Natural killer cell (primary cell): ENCODE results near the gene UST. TPM values are rescaled to one million over a fixed set of nuclear protein-coding genes. Genes with fewer than 3 reads are reported as not detected.

Source experiments
- ATAC-seq, 3 donors: fragments of 150-1000 bp in 2 of 3; fragments of 200-7000 bp in 1 of 3; cut with Tn5 transposase; 1 replicate in 1 of 3; 2 replicates in 2 of 3; pipeline ENCODE4 v1.10.0; 2021; ENCODE audit warnings: mild to moderate bottlenecking in 2 of 3, moderate library complexity in 2 of 3
- DNase-seq, 2 donors: peaks; one replicate each; pipeline versions ENCODE4 v3.0.0 to v3.0.0-alpha.2; 2013 to 2021; ENCODE audit warnings: mixed read lengths in 1 of 2
- H3K27ac ChIP-seq: one replicate; pipeline ENCODE4 v1.5.1; 2013; ENCODE audit warnings: mild to moderate bottlenecking, low read length
- H3K27me3 ChIP-seq: one replicate; pipeline ENCODE4 v1.6.1; 2013; ENCODE audit warnings: low read length; ENCODE audit not compliant: control insufficient read depth, insufficient read depth
- H3K36me3 ChIP-seq: one replicate; pipeline ENCODE4 v1.6.1; 2013; ENCODE audit warnings: low read length; ENCODE audit not compliant: control insufficient read depth, insufficient read depth
- H3K4me1 ChIP-seq: one replicate; pipeline ENCODE4 v1.6.1; 2013; ENCODE audit warnings: low read length; ENCODE audit not compliant: control insufficient read depth, insufficient read depth
- H3K4me3 ChIP-seq: one replicate; pipeline ENCODE4 v1.5.1; 2013; ENCODE audit warnings: low read length
- H3K9me3 ChIP-seq: one replicate; pipeline ENCODE4 v1.6.1; 2013; ENCODE audit warnings: low read length; ENCODE audit not compliant: control insufficient read depth, insufficient read depth
- H3K27ac Mint-ChIP-seq, 2 donors: one replicate each; pipeline ENCODE4 v1.8.0; 2022; ENCODE audit warnings: mild to moderate bottlenecking in 2 of 2, mixed read lengths in 2 of 2, moderate library complexity in 1 of 2
- H3K27me3 Mint-ChIP-seq, 2 donors: one replicate each; pipeline ENCODE4 v1.8.0; 2022; ENCODE audit warnings: low read depth in 2 of 2, mixed read lengths in 2 of 2
- H3K36me3 Mint-ChIP-seq: one replicate; pipeline ENCODE4 v1.8.0; 2022; ENCODE audit warnings: mixed read lengths
- H3K4me1 Mint-ChIP-seq, 2 donors: one replicate each; pipeline ENCODE4 v1.8.0; 2022; ENCODE audit warnings: mixed read lengths in 2 of 2
- H3K4me3 Mint-ChIP-seq: one replicate; pipeline ENCODE4 v1.8.0; 2022; ENCODE audit warnings: mild to moderate bottlenecking, moderate library complexity, mixed read lengths
- H3K9me3 Mint-ChIP-seq, 2 donors: one replicate each; pipeline ENCODE4 v1.8.0; 2022; ENCODE audit warnings: mixed read lengths in 2 of 2
- WGBS: methylation state at CpG from one replicate; pipeline ENCODE4 v1.1.7; 2013; ENCODE audit warnings: missing lambda C conversion rate; ENCODE audit not compliant: insufficient coverage; 5-methylcytosine and 5-hydroxymethylcytosine counted together
- intact Hi-C: fragments of 100-400 bp; cut with micrococcal nuclease; formaldehyde crosslinking; loops from one replicate; pipeline ENCODE4 v1.14.2; 2022
- total RNA-seq, 4 donors: library from RNA; stranded (reverse); fragments of 120-200 nt in 1 of 4; gene quantifications; one replicate each; pipeline versions ENCODE4 v1.2.3 to v1.2.4, GENCODE V29; 2013 to 2022
- TF ChIP-seq, protein P1 (sequence below): fragments of 200-600 bp; IDR thresholded peaks from one replicate; pipeline ENCODE4 v1.8.0; 2022; ENCODE audit warnings: antibody characterized with exemption

Gene UST
- total RNA-seq, 3 donors from 2014 or later (not counting 1 experiment from before 2014, with no cell fraction given), result 6.3 to 11.9 (median 10.6) TPM

DNA sequence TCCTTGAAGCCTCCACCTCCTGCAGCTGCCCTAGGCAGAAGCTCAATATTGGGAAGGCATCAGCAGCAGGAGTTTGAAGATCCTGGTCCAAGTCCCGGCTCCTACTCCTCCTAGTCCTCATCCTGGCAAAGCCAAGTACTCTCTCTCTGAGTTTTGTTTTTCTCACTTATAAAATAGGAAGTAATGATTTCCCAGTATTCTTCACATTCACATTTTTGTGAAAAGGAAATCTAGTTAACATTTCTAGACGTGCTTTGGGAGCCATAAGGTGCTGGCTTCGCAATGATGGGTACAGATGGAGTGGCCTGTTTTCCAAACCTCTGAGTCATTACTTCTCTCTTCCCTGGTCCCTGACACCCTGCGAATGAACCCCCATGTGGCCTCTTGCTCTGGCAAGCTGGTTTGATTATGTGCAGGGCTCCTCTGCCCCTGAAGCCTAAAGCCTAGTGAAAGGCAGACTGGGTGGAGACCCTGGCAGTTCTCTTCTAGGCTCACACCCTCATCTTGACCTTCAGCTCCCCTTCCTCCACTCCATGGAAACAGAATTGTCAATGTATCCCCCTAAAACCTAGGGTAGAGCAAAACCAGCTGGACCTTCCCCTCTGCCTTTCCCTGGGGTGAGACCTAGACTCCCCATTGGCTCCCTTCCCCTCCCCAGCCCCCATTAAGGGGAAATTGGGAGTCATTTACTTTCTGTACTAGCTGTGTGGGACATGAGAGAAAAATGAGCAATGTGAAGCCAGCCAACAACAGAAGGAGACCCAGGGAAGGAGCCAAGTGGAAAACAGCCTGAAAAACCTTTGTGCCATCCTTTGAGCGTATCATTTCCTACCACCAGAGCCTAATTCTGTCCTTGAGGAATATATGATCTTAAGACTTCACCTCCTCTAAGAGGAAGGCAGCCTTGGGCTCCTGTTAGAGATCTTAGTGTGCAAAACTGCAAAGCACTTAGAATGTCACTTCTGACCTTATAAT lies 158.4 kb downstream of the UST start:
- Histone ChIP-seq H3K4me1 (no peaks in the 10 kb centered on the region), H3K27ac (no peak overlapping the region), H3K9me3 (no peaks in the 10 kb centered on the region), H3K36me3 (no peaks in the 10 kb centered on the region), H3K4me3 (no peak overlapping the region), H3K27me3 (no peaks in the 10 kb centered on the region)
- ATAC-seq (no peak), DNase-seq (no peak)
- Mint-ChIP-seq H3K36me3 (peaks cover 8% of the 10 kb centered on the region), H3K9me3 (peaks cover 0 to 2% of the 10 kb centered on the region in 2 donors), H3K27ac (no peak overlapping the region), H3K4me1 (peaks cover 9 to 25% of the 10 kb centered on the region in 2 donors), H3K27me3 (no peaks in the 10 kb centered on the region), H3K4me3 (no peak overlapping the region)
- intact Hi-C loops, result no loop called here
- 94% methylated on average over 4 of the region's 5 CpGs for WGBS
- TF ChIP-seq, protein P1, sequence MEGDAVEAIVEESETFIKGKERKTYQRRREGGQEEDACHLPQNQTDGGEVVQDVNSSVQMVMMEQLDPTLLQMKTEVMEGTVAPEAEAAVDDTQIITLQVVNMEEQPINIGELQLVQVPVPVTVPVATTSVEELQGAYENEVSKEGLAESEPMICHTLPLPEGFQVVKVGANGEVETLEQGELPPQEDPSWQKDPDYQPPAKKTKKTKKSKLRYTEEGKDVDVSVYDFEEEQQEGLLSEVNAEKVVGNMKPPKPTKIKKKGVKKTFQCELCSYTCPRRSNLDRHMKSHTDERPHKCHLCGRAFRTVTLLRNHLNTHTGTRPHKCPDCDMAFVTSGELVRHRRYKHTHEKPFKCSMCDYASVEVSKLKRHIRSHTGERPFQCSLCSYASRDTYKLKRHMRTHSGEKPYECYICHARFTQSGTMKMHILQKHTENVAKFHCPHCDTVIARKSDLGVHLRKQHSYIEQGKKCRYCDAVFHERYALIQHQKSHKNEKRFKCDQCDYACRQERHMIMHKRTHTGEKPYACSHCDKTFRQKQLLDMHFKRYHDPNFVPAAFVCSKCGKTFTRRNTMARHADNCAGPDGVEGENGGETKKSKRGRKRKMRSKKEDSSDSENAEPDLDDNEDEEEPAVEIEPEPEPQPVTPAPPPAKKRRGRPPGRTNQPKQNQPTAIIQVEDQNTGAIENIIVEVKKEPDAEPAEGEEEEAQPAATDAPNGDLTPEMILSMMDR, result no peak

GRCh38 chr6:148905901-148906300 lies 159.1 kb downstream of the UST start:
- peaks cover 1% of the 10 kb centered on the region for H3K36me3 Mint-ChIP-seq
- DNase-seq (no peak), ATAC-seq (no peak)
- Histone ChIP-seq H3K36me3 (no peaks in the 10 kb centered on the region), H3K9me3 (no peaks in the 10 kb centered on the region), H3K4me1 (no peaks in the 10 kb centered on the region), H3K27me3 (no peaks in the 10 kb centered on the region), H3K4me3 (no peak overlapping the region), H3K27ac (no peak overlapping the region)
- WGBS, result 95% methylated on average over 5 of the region's 6 CpGs
- no peak overlapping the region for H3K4me3 Mint-ChIP-seq
- intact Hi-C loops, result no loop called here
- H3K27ac Mint-ChIP-seq, result no peak overlapping the region
- H3K27me3 Mint-ChIP-seq, result no peaks in the 10 kb centered on the region
- H3K4me1 Mint-ChIP-seq, result peaks cover 2 to 18% of the 10 kb centered on the region in 2 donors
- TF ChIP-seq, protein P1, result no peak
- H3K9me3 Mint-ChIP-seq, result no peaks in the 10 kb centered on the region

GRCh38 chr6:148906386-148906785 lies 159.6 kb downstream of the UST start:
- TF ChIP-seq, protein P1, result no peak
- H3K9me3 ChIP-seq, result no peaks in the 10 kb centered on the region
- intact Hi-C loops, result no loop called here
- no peak overlapping the region for H3K4me3 ChIP-seq
- no peaks in the 10 kb centered on the region for H3K36me3 ChIP-seq
- Mint-ChIP-seq H3K4me3 (no peak overlapping the region), H3K36me3 (no peaks in the 10 kb centered on the region), H3K27me3 (no peaks in the 10 kb centered on the region), H3K27ac (no peak overlapping the region), H3K4me1 (peaks cover 0 to 18% of the 10 kb centered on the region in 2 donors), H3K9me3 (no peaks in the 10 kb centered on the region)
- H3K27ac ChIP-seq, result no peak overlapping the region
- ATAC-seq (no peak), DNase-seq (no peak)
- H3K4me1 ChIP-seq, result no peaks in the 10 kb centered on the region
- H3K27me3 ChIP-seq, result no peaks in the 10 kb centered on the region
- WGBS, result 90% methylated on average over 1 of the region's 1 CpG
